Activated CD8-positive, alpha-beta memory T cell treated with anti-CD3 and anti-CD28 coated beads, Interleukin-2, amount 50 U/mL, for 24 hours (primary cell): ENCODE data around the gene SDS.

Experiments
- DNase-seq: peaks from one replicate; pipeline ENCODE4 v3.0.0-alpha.2; 2020; ENCODE audit errors: extremely low read depth

The SDS gene

GRCh38 chr12:113347107-113347506, 56.6 kb downstream of the SDS start:
- no peak for DNase-seq

- no peak for DNase-seq
Measured at GRCh38 chr12:113346353-113346752, 57.3 kb downstream of the SDS start.

- no peak for DNase-seq
Measured at GRCh38 chr12:113345318-113345717, 58.4 kb downstream of the SDS start.
